Measurements from ENCODE around the gene FYB1. TPM values are rescaled to one million over a fixed set of nuclear protein-coding genes. Genes with fewer than 3 reads are reported as not detected.

FYB1 gene
- total RNA-seq, 1 experiment from 2014 or later: not detected

DNA sequence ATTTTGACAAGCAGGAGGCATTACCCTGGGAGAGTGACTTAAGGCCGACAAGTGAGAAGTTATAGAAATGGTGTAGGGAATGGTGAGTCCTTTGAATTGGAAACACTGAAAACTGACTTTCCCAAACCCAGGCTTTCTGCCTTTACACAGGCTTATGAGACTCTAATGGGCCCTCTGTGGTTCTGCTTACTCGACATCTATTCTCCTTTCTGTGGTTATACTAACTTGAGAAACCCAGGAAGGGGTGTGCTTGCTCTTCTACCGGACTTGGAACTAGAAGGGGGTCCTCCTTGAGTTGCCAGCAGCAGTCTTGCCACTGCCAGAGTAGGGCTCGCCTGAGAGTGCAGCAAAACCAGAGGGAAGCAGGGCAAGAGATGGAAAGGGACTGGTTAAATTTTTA lies 63.3 kb downstream of the FYB1 start:
- Histone ChIP-seq H3K4me3 (ENCODE audit: insufficient read depth, low read depth, low read length) (no peak overlapping the region), H3K36me3 (replicated peaks; ENCODE audit: control insufficient read depth, insufficient read depth, low read length) (no peaks in the 10 kb centered on the region), H3K27me3 (ENCODE audit: control insufficient read depth, insufficient read depth, low read length) (no peaks in the 10 kb centered on the region)
- DNase-seq: no peak

DNA sequence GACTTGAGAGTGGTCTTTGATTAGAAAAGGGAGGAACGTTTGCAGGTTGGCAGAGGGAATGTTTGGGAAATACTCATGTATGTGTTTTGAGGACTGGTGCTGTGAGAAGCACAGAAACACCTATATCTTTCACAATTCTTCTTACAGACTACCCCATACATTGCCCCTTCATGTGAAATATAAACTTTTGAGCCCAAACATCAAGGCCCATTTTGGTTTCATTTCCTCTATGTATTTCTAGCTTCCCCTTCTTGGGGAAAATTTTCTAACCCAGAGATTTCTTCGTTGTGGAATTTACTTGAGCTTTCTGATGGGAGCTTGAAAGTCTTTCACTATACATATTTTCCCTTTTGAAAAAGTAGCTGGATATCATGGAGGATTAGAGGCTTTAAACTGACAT lies 67.6 kb downstream of the FYB1 start:
- Histone ChIP-seq H3K36me3 (replicated peaks; ENCODE audit: control insufficient read depth, insufficient read depth, low read length) (no peaks in the 10 kb centered on the region), H3K4me3 (ENCODE audit: insufficient read depth, low read depth, low read length) (no peak overlapping the region), H3K27me3 (ENCODE audit: control insufficient read depth, insufficient read depth, low read length) (no peaks in the 10 kb centered on the region)
- no peak for DNase-seq

DNA sequence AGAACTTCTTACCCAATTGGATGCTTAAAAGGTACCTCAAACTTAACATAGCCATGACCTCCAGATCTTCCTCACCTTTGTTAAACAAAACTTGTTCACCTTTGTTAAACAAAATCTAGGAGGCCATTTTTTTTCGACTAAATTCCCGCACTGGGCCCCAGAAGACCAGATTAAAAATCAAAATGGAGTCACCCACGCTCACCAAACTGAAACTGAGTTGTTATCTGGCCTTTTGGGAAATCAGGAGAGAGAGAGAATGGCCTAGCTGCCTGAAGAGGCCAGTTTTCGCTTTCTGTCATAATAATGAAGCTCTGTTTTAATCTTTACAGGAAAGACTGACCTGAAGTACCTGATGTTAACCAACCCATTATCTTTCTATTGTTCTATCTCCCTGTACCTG lies 69.4 kb downstream of the FYB1 start:
- no peak for DNase-seq
- Histone ChIP-seq H3K4me3 (ENCODE audit: insufficient read depth, low read depth, low read length) (no peak overlapping the region), H3K27me3 (ENCODE audit: control insufficient read depth, insufficient read depth, low read length) (no peaks in the 10 kb centered on the region), H3K36me3 (replicated peaks; ENCODE audit: control insufficient read depth, insufficient read depth, low read length) (no peaks in the 10 kb centered on the region)

DNA sequence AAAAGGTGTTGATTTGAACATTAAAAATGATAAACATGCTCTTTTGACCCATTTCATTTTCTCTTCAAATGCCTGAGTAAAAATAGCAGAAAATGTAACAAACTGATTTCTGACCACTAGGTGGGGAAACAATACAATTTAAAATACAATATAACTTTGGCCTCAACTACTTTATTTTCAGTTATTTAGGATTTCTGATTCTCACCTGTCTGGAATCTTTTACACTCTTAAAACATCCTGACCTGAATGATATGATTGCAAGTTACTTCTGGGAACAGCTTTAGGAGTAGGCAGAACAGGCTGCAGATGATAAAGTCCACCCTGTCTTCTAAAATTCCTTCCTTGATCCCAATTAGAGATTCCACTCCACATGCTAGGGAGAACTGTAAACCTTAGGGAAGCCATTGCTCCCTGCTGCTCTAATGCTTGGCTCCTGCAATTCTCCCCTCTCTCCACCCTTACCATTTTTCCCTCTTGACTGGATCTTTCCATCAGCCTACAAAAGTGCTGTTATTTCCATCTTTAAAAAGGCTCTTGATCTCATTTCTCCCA lies 70.3 kb downstream of the FYB1 start:
- no peak for DNase-seq
- H3K4me3 ChIP-seq (ENCODE audit: insufficient read depth, low read depth, low read length): no peak overlapping the region
- no peaks in the 10 kb centered on the region for H3K36me3 ChIP-seq (replicated peaks; ENCODE audit: control insufficient read depth, insufficient read depth, low read length)
- H3K27me3 ChIP-seq (ENCODE audit: control insufficient read depth, insufficient read depth, low read length): no peaks in the 10 kb centered on the region

DNA sequence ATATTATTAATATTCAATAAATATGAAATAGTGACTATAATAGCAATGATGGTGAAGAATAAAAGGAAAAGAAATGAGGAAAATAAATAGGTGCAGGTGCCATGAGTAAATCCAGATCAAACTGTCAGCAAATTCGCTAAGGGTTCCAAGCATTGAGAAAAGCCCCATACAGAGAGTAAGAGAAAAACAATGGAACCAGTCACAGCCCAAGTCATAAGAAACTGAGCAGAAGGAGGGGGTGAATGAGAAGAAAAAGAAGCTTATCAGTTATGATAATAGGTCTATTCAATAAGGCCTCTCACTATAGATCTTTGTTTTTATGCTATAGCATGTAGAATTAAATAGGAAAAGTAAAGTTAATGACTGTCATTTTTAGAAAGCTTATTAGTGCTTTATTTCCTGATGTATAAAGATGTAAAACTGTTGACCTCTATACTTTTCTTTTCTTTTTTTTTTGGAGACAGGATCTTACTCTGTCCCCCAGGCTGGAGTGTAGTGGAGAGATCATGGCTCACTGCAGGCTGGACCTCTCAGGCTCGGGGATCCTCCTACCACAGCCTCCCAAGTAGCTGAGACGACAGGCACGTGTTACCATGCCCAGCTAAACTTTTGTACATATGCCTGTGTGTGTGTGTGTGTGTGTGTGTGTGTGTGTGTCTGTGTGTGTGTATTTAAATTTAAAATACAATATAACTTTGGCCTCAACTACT lies 72.4 kb downstream of the FYB1 start:
- H3K27me3 ChIP-seq (ENCODE audit: control insufficient read depth, insufficient read depth, low read length): no peaks in the 10 kb centered on the region
- DNase-seq: no peak
- no peak overlapping the region for H3K4me3 ChIP-seq (ENCODE audit: insufficient read depth, low read depth, low read length)
- no peaks in the 10 kb centered on the region for H3K36me3 ChIP-seq (replicated peaks; ENCODE audit: control insufficient read depth, insufficient read depth, low read length)

DNA sequence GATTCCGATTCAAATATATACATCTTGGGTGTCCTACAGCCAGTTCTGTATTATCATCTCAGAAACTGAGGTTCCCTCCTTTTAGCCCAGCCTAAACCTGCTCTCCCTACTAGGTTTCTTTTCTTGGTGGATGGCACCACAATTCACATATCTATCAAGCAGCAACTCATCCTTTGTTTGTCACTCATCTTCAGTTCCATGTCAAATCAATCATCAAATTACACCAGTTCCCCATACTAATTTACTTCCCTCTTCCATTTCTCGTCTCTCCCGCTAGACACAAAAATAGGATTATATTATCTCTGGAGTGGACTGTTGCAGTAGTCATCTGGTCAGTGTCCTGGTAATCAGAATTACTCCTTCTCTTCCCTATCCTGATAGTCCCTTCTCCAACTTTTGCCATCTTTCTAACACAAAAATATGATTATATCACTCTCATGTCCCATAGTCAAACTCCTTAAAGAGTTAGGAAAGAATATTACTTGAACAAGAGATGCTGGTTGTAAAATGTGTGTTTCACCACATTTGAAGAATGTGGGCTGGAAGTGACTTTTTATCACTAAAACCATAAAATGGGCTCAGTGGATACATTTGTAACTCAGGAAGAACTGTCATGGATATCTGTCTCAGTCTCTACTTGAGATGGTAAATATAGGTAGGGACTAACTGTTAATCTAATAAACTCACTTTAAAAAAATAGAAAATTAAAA lies 76.1 kb downstream of the FYB1 start:
- H3K36me3 ChIP-seq (replicated peaks; ENCODE audit: control insufficient read depth, insufficient read depth, low read length): no peaks in the 10 kb centered on the region

DNA sequence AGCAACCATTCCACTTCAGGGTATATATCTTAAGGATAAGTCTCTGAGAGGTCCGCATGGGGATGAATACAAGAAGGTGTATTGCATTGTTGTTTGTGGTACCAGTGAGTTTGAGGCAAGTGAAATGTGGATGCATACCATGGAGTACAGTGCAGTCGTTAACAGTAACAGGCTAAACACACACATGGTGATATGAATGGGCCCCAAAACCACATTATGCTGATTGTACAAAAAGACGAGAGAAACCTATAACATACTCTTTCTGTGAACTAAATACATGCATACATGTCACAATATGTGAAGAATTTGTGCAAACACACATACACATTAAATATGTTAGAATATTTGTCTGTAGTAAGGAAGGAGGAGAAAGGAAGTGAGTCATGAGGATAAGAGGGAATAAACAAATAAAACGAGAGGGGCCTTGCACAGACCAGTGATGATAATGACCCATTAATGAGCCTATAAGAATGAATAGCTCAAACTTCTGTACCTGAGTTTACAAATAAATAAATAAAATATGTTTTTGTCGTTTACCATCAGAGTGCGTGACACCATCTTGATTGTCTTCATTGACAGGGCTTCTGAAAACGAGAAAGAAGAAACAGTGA lies 78.7 kb downstream of the FYB1 start:
- Histone ChIP-seq H3K27me3 (ENCODE audit: control insufficient read depth, insufficient read depth, low read length) (no peaks in the 10 kb centered on the region), H3K4me3 (ENCODE audit: insufficient read depth, low read depth, low read length) (no peak overlapping the region), H3K36me3 (replicated peaks; ENCODE audit: control insufficient read depth, insufficient read depth, low read length) (no peaks in the 10 kb centered on the region)
- DNase-seq: no peak

More for the DNA sequence above, 76.1 kb downstream of the FYB1 start:
- Histone ChIP-seq H3K27me3 (ENCODE audit: control insufficient read depth, insufficient read depth, low read length) (no peaks in the 10 kb centered on the region), H3K4me3 (ENCODE audit: insufficient read depth, low read depth, low read length) (no peak overlapping the region)
- no peak for DNase-seq

DNA sequence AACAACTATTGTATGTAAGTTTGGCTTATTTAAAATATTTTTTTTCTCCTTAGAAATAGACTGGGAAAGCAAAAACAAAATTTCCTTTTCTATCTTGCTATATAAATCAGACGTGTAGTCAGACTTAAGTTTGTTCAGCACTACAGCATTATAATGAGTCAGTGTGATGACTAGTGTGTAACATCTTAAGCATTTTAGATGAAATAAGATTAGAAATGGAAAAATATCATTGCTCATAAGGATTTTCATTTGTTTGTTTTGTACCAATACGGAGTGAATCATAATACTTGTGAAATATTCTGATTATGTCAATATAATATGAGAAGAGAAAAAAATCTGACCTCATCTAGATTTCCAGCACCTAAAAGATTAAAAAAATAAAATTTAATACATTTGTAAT lies 80.5 kb downstream of the FYB1 start:
- Histone ChIP-seq H3K27me3 (ENCODE audit: control insufficient read depth, insufficient read depth, low read length) (no peaks in the 10 kb centered on the region), H3K36me3 (replicated peaks; ENCODE audit: control insufficient read depth, insufficient read depth, low read length) (no peaks in the 10 kb centered on the region), H3K4me3 (ENCODE audit: insufficient read depth, low read depth, low read length) (no peak overlapping the region)
- DNase-seq: no peak

DNA sequence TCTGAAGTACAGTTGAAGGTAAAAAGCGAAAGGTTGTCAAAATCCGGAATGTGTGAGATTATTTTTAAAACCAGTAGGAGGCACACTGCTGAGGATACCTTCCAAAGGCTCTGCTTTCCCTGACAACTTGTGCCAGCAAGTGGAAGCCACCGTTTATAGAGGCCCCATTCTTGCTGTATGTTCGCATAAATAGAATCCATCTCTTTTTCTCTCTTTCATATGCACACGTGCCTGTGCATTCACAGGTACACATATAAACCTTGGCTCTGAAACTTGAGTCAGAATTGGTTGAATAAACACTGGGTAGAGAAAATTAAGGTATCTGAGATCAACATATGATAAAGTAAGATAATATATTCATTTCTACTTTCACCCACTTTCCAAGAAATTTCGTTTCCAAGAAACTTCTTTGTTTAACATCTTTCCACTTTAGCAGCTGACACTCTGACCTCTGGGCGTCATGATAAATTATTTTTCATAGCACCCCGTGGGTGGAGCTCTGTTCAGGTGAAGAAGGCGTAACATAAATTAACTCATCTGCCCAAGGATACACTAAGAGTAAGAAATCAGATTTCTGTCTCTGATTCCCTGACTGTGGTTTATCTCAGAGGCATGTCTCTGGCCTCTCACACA lies 81.4 kb downstream of the FYB1 start:
- Histone ChIP-seq H3K27me3 (ENCODE audit: control insufficient read depth, insufficient read depth, low read length) (no peaks in the 10 kb centered on the region), H3K36me3 (replicated peaks; ENCODE audit: control insufficient read depth, insufficient read depth, low read length) (no peaks in the 10 kb centered on the region), H3K4me3 (ENCODE audit: insufficient read depth, low read depth, low read length) (no peak overlapping the region)
- peak; percentile 12 for DNase-seq

DNA sequence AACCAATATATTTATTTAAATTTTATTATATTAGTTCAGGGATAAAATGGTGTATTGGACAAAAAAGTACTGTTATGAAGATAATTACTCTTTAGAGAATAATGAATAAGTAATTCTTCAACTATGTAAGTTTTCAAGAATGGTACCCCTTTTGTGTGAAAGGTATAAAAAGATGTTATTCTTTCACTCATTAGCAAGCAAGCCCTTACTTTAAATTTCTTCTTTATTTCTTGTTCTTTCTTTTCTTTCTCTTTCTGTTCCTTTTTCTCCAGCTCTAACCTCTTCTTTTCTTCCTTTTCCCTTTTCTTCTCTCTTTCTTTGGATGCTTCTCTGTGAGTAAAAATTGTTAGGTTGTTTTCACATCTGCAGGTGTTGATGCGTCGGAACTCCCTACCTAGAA lies 82.0 kb downstream of the FYB1 start:
- H3K4me3 ChIP-seq (ENCODE audit: insufficient read depth, low read depth, low read length): no peak overlapping the region
- no peaks in the 10 kb centered on the region for H3K36me3 ChIP-seq (replicated peaks; ENCODE audit: control insufficient read depth, insufficient read depth, low read length)
- no peak for DNase-seq
- no peaks in the 10 kb centered on the region for H3K27me3 ChIP-seq (ENCODE audit: control insufficient read depth, insufficient read depth, low read length)

DNA sequence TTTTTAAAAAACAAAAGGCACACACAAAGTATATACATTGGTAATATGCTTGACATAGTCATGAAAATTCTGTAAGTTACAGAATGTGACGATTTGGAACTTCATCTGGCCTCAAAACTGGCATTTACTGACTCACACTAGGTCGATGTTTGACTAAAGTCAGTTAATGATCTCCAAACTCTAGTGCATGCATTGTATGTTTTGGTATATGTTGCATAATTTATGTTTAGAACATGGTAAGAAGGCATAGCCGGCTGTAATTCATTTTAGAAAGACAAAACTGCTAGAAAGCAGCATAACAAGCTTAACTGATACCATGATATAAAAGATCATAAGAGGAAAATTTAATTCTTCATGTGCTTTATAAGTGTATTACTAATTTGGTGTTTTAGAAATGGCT lies 86.6 kb downstream of the FYB1 start:
- Histone ChIP-seq H3K36me3 (replicated peaks; ENCODE audit: control insufficient read depth, insufficient read depth, low read length) (no peaks in the 10 kb centered on the region), H3K4me3 (ENCODE audit: insufficient read depth, low read depth, low read length) (no peak overlapping the region), H3K27me3 (ENCODE audit: control insufficient read depth, insufficient read depth, low read length) (no peaks in the 10 kb centered on the region)
- no peak for DNase-seq

DNA sequence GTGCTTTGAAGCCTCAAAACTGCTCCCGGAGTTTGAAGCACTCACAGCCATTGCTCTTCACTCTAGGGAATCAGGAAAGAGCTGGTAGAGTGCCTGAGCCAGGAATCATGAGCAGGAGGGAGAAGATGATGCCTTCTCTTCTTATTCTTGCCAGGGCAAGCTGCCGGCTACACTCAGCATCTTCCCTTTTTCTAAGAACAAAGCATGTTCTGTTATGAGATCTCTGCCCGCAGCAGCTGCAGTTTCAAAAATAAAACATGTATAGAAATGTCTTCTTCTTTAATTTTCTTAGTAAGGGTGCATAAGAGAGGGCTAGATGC lies 87.3 kb downstream of the FYB1 start:
- Histone ChIP-seq H3K4me3 (ENCODE audit: insufficient read depth, low read depth, low read length) (no peak overlapping the region), H3K36me3 (replicated peaks; ENCODE audit: control insufficient read depth, insufficient read depth, low read length) (no peaks in the 10 kb centered on the region), H3K27me3 (ENCODE audit: control insufficient read depth, insufficient read depth, low read length) (no peaks in the 10 kb centered on the region)
- DNase-seq: no peak

DNA sequence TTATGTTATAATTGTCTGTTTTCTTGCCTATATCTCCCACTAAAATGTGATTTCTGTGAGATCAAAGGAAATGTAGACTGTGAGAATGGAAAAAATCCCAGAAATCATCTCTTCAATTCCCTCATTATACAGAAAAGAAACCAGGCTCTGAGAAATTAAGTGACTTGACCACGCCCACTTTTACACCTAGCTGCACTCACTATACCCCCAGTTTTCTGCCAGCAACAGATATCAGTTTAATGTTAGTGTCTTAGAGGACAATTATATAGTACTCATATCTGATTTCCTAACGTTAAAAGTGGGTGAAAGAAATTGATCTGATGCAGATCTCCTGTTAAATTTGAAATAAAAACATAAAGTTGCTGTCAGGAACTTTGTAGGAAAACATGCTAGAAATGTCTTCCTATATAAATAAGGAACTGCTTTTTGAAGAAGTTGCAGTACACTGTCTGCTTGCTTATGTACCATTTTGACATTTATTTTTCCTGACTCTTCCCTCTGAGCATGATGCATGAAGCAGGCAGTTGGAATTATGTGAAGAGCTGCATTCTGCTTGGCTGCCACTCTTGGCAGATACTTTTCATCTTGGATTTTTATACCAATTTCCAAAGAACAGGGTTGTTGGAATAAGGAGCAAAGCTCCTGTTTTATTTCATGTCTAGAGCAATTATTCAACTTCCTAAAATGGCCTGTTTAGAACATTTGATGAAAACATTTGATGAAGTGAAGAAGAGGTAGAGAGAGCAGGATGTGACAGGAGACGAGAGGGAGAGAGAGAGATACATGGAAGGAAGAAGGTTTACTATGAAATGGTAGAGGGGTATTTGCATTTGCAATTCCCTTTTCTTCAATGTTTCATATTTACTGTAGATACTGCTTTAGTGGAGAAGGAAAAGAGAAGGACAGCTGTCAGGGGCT lies 87.9 kb downstream of the FYB1 start:
- Histone ChIP-seq H3K36me3 (replicated peaks; ENCODE audit: control insufficient read depth, insufficient read depth, low read length) (no peaks in the 10 kb centered on the region), H3K4me3 (ENCODE audit: insufficient read depth, low read depth, low read length) (no peak overlapping the region), H3K27me3 (ENCODE audit: control insufficient read depth, insufficient read depth, low read length) (no peaks in the 10 kb centered on the region)
- no peak for DNase-seq

DNA sequence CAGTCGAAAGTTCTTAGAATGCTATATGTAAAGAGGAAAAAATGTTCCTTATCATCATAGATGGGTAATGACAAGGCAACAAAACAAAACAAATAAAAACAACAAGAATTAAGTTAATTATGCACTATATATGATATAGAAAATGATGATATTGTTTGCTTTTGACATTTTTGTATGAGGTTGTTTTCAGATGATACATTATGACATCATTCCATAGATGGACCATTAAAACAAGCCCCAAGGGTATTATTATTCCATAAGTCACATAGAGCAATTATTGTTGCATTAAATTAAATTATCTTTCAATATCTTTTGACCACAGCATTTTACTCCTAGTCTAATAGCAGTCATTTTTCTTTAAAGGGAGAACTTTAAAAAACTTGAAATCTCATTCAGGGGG lies 88.6 kb downstream of the FYB1 start:
- DNase-seq: no peak
- Histone ChIP-seq H3K36me3 (replicated peaks; ENCODE audit: control insufficient read depth, insufficient read depth, low read length) (no peaks in the 10 kb centered on the region), H3K27me3 (ENCODE audit: control insufficient read depth, insufficient read depth, low read length) (no peaks in the 10 kb centered on the region), H3K4me3 (ENCODE audit: insufficient read depth, low read depth, low read length) (no peak overlapping the region)
